Liver (tissue), 3 donors: ENCODE results near the gene ODC1.

Source experiments
- GABPA ChIP-seq, 2 donors: IDR thresholded peaks in 1 of 2; conservative IDR thresholded peaks in 1 of 2; 2 replicates each; pipeline ENCODE4 v1.6.1; 2016; ENCODE audit warnings: antibody characterized with exemption in 2 of 2, mild to moderate bottlenecking in 1 of 2, moderate library complexity in 1 of 2
- RAD21 ChIP-seq, 2 donors: IDR thresholded peaks; 2 replicates each; pipeline ENCODE4 v1.6.1; 2016; ENCODE audit warnings: antibody characterized with exemption in 2 of 2, mild to moderate bottlenecking in 2 of 2
- SP1 ChIP-seq: IDR thresholded peaks from 2 replicates; pipeline ENCODE4 v1.6.1; 2018; ENCODE audit warnings: antibody characterized with exemption, mild to moderate bottlenecking
- TAF1 ChIP-seq: conservative IDR thresholded peaks from 2 replicates; pipeline ENCODE4 v1.6.1; 2016; ENCODE audit warnings: antibody characterized with exemption, mild to moderate bottlenecking
- TF ChIP-seq, protein P1 (sequence below): IDR thresholded peaks from 2 replicates; pipeline ENCODE4 v1.6.1; 2016; ENCODE audit warnings: antibody characterized with exemption
- TF ChIP-seq, protein P2 (sequence below): fragments of 150-350 bp; IDR thresholded peaks from 2 replicates; pipeline ENCODE4 v1.5.1; 2017; ENCODE audit warnings: improper control_type of control experiment, low read depth, low read length; ENCODE audit not compliant: missing input control
- donor health status: healthy.
- donor health status: healthy.

DNA sequence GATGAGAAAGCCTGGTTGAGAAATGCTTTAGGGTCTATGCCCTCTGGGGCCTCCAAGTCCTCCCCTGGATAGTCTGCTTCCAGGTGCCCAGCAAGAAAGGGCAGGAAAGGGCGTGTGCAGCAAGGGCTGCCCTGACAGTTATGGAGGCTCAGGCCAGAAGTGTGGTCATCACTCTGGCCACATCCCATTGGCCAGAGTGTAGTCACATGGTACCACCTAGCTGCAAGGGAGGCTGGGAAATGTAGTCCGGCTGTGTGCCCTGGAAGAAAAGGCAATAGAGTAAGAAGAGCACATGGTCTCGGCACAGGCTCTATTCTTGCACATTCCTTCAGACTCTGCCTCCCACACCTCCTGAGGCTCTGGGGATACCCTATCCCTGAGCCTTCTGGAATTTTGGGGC, 35.7 kb downstream of the ODC1 start:
- TF ChIP-seq, protein P1, sequence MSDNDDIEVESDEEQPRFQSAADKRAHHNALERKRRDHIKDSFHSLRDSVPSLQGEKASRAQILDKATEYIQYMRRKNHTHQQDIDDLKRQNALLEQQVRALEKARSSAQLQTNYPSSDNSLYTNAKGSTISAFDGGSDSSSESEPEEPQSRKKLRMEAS = no peak
- TF ChIP-seq, protein P2, sequence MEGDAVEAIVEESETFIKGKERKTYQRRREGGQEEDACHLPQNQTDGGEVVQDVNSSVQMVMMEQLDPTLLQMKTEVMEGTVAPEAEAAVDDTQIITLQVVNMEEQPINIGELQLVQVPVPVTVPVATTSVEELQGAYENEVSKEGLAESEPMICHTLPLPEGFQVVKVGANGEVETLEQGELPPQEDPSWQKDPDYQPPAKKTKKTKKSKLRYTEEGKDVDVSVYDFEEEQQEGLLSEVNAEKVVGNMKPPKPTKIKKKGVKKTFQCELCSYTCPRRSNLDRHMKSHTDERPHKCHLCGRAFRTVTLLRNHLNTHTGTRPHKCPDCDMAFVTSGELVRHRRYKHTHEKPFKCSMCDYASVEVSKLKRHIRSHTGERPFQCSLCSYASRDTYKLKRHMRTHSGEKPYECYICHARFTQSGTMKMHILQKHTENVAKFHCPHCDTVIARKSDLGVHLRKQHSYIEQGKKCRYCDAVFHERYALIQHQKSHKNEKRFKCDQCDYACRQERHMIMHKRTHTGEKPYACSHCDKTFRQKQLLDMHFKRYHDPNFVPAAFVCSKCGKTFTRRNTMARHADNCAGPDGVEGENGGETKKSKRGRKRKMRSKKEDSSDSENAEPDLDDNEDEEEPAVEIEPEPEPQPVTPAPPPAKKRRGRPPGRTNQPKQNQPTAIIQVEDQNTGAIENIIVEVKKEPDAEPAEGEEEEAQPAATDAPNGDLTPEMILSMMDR = no peak
- TF ChIP-seq GABPA (IDR thresholded peaks at IDR 0.05 in 1 of 2, conservative IDR thresholded peaks at IDR 0.05 in 1 of 2) (no peak), TAF1 (no peak), SP1 (no peak), RAD21 (IDR thresholded peaks at IDR 0.05) (no peak)
